ENCODE results near the gene NRP2.

The NRP2 gene

GRCh38 chr2:205759257-205759656 is 77.0 kb downstream of the NRP2 start:
- no peak for DNase-seq

- DNase-seq = no peak
Measured at GRCh38 chr2:205759732-205760131, 77.4 kb downstream of the NRP2 start.

- no peak for DNase-seq
Measured at GRCh38 chr2:205760157-205760556, 77.9 kb downstream of the NRP2 start.

GRCh38 chr2:205761421-205761820 is 79.1 kb downstream of the NRP2 start:
- no peak for DNase-seq

GRCh38 chr2:205762881-205763280 is 80.6 kb downstream of the NRP2 start:
- no peak for DNase-seq

GRCh38 chr2:205763708-205764211 is 81.5 kb downstream of the NRP2 start:
- peak; percentile 9 for DNase-seq

- no peak for DNase-seq
Measured at GRCh38 chr2:205764270-205764746, 82.0 kb downstream of the NRP2 start.

- DNase-seq = no peak
Measured at GRCh38 chr2:205765151-205765550, 82.8 kb downstream of the NRP2 start.

GRCh38 chr2:205766779-205767359 is 84.6 kb downstream of the NRP2 start:
- peak; percentile 69 for DNase-seq

- no peak for DNase-seq
Measured at GRCh38 chr2:205767617-205768016, 85.3 kb downstream of the NRP2 start.

GRCh38 chr2:205768341-205768740 is 86.0 kb downstream of the NRP2 start:
- DNase-seq = no peak

- no peak for DNase-seq
Measured at GRCh38 chr2:205768815-205769494, 86.7 kb downstream of the NRP2 start.

GRCh38 chr2:205769495-205769850 is 87.2 kb downstream of the NRP2 start:
- no peak for DNase-seq

- no peak for DNase-seq
Measured at GRCh38 chr2:205769879-205770278, 87.6 kb downstream of the NRP2 start.

GRCh38 chr2:205770577-205770976 is 88.3 kb downstream of the NRP2 start:
- DNase-seq = no peak

GRCh38 chr2:205771031-205771430 is 88.7 kb downstream of the NRP2 start:
- no peak for DNase-seq

GRCh38 chr2:205771666-205772065 is 89.4 kb downstream of the NRP2 start:
- DNase-seq = no peak

GRCh38 chr2:205772983-205773382 is 90.7 kb downstream of the NRP2 start:
- no peak for DNase-seq

- no peak for DNase-seq
Measured at GRCh38 chr2:205773989-205774388, 91.7 kb downstream of the NRP2 start.

GRCh38 chr2:205775097-205775877 is 93.0 kb downstream of the NRP2 start:
- DNase-seq = no peak

GRCh38 chr2:205776139-205776538 is 93.8 kb downstream of the NRP2 start:
- DNase-seq = peak; percentile 60

- no peak for DNase-seq
Measured at GRCh38 chr2:205776720-205777119, 94.4 kb downstream of the NRP2 start.

- no peak for DNase-seq
Measured at GRCh38 chr2:205778356-205778755, 96.1 kb downstream of the NRP2 start.

GRCh38 chr2:205780645-205781044 is 98.3 kb downstream of the NRP2 start:
- no peak for DNase-seq
